Ovary (tissue), 10 donors: Measurements from ENCODE around the gene VPS13C. TPM values are rescaled to one million over a fixed set of nuclear protein-coding genes. Genes with fewer than 3 reads are reported as not detected.

Source experiments
- DNase-seq, 5 donors: peaks; one replicate each; pipeline ENCODE4 v3.0.0-alpha.2; 2019 to 2020
- H3K27ac ChIP-seq, 2 donors: fragments of 200-600 bp; one replicate each; pipeline versions ENCODE4 v1.5.1 to v1.8.0; 2019 to 2022
- H3K27me3 ChIP-seq: fragments of 200-600 bp; one replicate; pipeline ENCODE4 v1.8.0; 2022
- H3K36me3 ChIP-seq: fragments of 200-600 bp; sonication (generic); one replicate; pipeline ENCODE4 v1.5.1; 2019
- H3K4me1 ChIP-seq: one replicate; pipeline ENCODE4 v1.8.1; 2013; ENCODE audit warnings: mild to moderate bottlenecking, moderate library complexity; ENCODE audit not compliant: insufficient read depth
- H3K4me3 ChIP-seq: fragments of 200-600 bp; sonication (generic); one replicate; pipeline ENCODE4 v1.5.1; 2017
- H3K9me3 ChIP-seq, 2 donors: fragments of 200-600 bp in 1 of 2; sonication (generic) in 1 of 2; one replicate each; pipeline versions ENCODE4 v1.5.1 to v1.8.1; 2013 to 2019; ENCODE audit warnings: mild to moderate bottlenecking in 1 of 2, moderate library complexity in 1 of 2
- CTCF ChIP-seq, 3 donors: fragments of 450-650 bp in 2 of 3; fragments of 200-600 bp in 1 of 3; IDR thresholded peaks; one replicate each; pipeline versions ENCODE4 v1.5.1 to v1.8.0; 2016 to 2022; ENCODE audit warnings: antibody characterized with exemption in 3 of 3, mild to moderate bottlenecking in 1 of 3
- EP300 ChIP-seq: sonication (generic); formaldehyde crosslinking; IDR thresholded peaks from one replicate; pipeline ENCODE4 v1.6.1; 2017; ENCODE audit warnings: antibody characterized with exemption
- POLR2A ChIP-seq: fragments of 450-650 bp; IDR thresholded peaks from one replicate; pipeline ENCODE4 v1.6.1; 2017; ENCODE audit warnings: antibody characterized with exemption, mild to moderate bottlenecking, moderate library complexity
- WGBS, 3 donors: extraction: QIAGEN DNeasy Blood & Tissue Kit in 1 of 3; methylation state at CpG; one replicate each; pipeline versions ENCODE4 v1.1.5 to v1.1.7; 2013 to 2017; 5-methylcytosine and 5-hydroxymethylcytosine counted together
- intact Hi-C, 4 donors: fragments of 100-400 bp; cut with DNase I; formaldehyde crosslinking; loops; one replicate each; pipeline versions ENCODE4 v1.11.0 to v1.15.1; 2022 to 2023
- long read RNA-seq, 3 donors: library from polyadenylated mRNA in 2 of 3; unstranded in 2 of 3; transcript quantifications; one replicate each; pipeline ENCODE4 v2.0.0 and lab custom pipeline, GENCODE V29; 2021 to 2026
- polyA plus RNA-seq, 2 donors: library from polyadenylated mRNA; stranded (reverse); fragments of 200-250 nt in 1 of 2; fragments of 350-450 nt in 1 of 2; fragmentation: Illumina TruSeq in 1 of 2; extraction: RNeasy Lipid Tissue Mini Kit (QIAGEN cat#74804) in 1 of 2; gene quantifications; one replicate each; pipeline ENCODE4 v1.2.3, GENCODE V29; 2013 to 2014
- total RNA-seq, 7 donors: library from RNA; depleted of rRNA in 2 of 7; stranded (reverse); fragments of >200 nt in 2 of 7; fragmentation: NEBNext Ultra II Directional in 3 of 7; extraction: Animal tissue kit (Norgen Biotek cat#: 25700) in 3 of 7; gene quantifications; one replicate each; pipeline versions ENCODE4 v1.1.0 to v1.2.4, GENCODE V29; 2016 to 2023
- donor health status: DM: no; HTN: no; CAD: no; lungs with moderate emphysema.
- donor health status: DM: no; HTN: no; CAD: no.
- donor health status: Bipolar disorder and iron deficiency.
- donor health status: DM: yes; HTN: yes; CAD: no.
- donor health status: DM: no; HTN: no; CAD: no.
- donor health status: DM: yes; HTN: yes; CAD: no.

The VPS13C gene
- total RNA-seq (10 to 100 TPM; 48.2 to 78.1 (median 76.8) TPM), polyA plus RNA-seq (10 to 100 TPM; 19.4 to 39.0 TPM)
- long read RNA-seq, donor 1, partial matches to known transcripts: 72 of 82 reads
- long read RNA-seq, donor 1, other reads (novel, unspliced or antisense): 9 of 82 reads
- long read RNA-seq, donor 2, partial matches to known transcripts: 0 of 2 reads
- long read RNA-seq, donor 2, other reads (novel, unspliced or antisense): 0 of 2 reads
- long read RNA-seq, donor 3, partial matches to known transcripts: 11 of 15 reads
- long read RNA-seq, donor 3, other reads (novel, unspliced or antisense): 4 of 15 reads

- no peaks in the 10 kb centered on the region for H3K27me3 ChIP-seq
- WGBS, 3 donors: 0 to 1% (median 0%) methylated on average over 54 to 73 of the region's 73 CpGs
- H3K36me3 ChIP-seq: no peaks in the 10 kb centered on the region
- H3K27ac ChIP-seq: peak within 1 kb of the TSS; percentile 82 to 87
- H3K4me3 ChIP-seq: peak within 1 kb of the TSS; percentile 71
- TF ChIP-seq CTCF (IDR thresholded peaks at IDR 0.05) (peak in 2 of 3 donors; percentile 83 to 90), POLR2A (peak; percentile 73), EP300 (no peak)
- intact Hi-C loops: no loop called here
- DNase-seq: peak; percentile 88 to 93 (median 90)
- peaks cover 3% of the 10 kb centered on the region for H3K4me1 ChIP-seq
- no peaks in the 10 kb centered on the region for H3K9me3 ChIP-seq
Observed at GRCh38 chr15:62060113-62060895, at the start of gene VPS13C. Gene VPS13C, minus strand, starts transcription at chr15:62060447. Its CDS starts 73 bp downstream, at chr15:62060374.

GRCh38 chr15:62109437-62109836, 49.2 kb upstream of the VPS13C start:
- H3K27me3 ChIP-seq: no peaks in the 10 kb centered on the region
- intact Hi-C loops: no loop called here
- 88 to 95% (median 93%) methylated on average over 1 of the region's 1 CpG for WGBS, 3 donors
- no peaks in the 10 kb centered on the region for H3K36me3 ChIP-seq
- no peak for DNase-seq
- no peak overlapping the region for H3K27ac ChIP-seq
- no peak overlapping the region for H3K4me3 ChIP-seq
- no peaks in the 10 kb centered on the region for H3K9me3 ChIP-seq
- no peaks in the 10 kb centered on the region for H3K4me1 ChIP-seq
- TF ChIP-seq EP300 (no peak), CTCF (IDR thresholded peaks at IDR 0.05) (no peak), POLR2A (no peak)

GRCh38 chr15:62108411-62108810, 48.2 kb upstream of the VPS13C start:
- DNase-seq: no peak
- Histone ChIP-seq H3K4me3 (no peak overlapping the region), H3K36me3 (no peaks in the 10 kb centered on the region), H3K9me3 (no peaks in the 10 kb centered on the region), H3K4me1 (no peaks in the 10 kb centered on the region), H3K27me3 (no peaks in the 10 kb centered on the region), H3K27ac (no peak overlapping the region)
- 54 to 66% (median 55%) methylated on average over 2 of the region's 2 CpGs for WGBS, 3 donors
- intact Hi-C loops: no loop called here
- TF ChIP-seq POLR2A (no peak), EP300 (no peak), CTCF (IDR thresholded peaks at IDR 0.05) (no peak)

GRCh38 chr15:62107571-62108121, 47.4 kb upstream of the VPS13C start:
- no peaks in the 10 kb centered on the region for H3K9me3 ChIP-seq
- H3K27me3 ChIP-seq: no peaks in the 10 kb centered on the region
- no peaks in the 10 kb centered on the region for H3K36me3 ChIP-seq
- TF ChIP-seq EP300 (no peak), POLR2A (no peak), CTCF (IDR thresholded peaks at IDR 0.05) (no peak)
- H3K4me1 ChIP-seq: no peaks in the 10 kb centered on the region
- no peak for DNase-seq
- H3K4me3 ChIP-seq: no peak overlapping the region
- H3K27ac ChIP-seq: no peak overlapping the region
- intact Hi-C loops: no loop called here
- 82 to 93% (median 84%) methylated on average over 2 of the region's 2 CpGs for whole genome bisulfite sequencing, 3 donors
